ENCODE results near the gene NXPH1.
"Not testable (repeated sequence)": the region's sequence is repeated elsewhere in the genome, so short reads cannot be mapped to it uniquely, and the experiment has no call there.

The NXPH1 gene

DNA sequence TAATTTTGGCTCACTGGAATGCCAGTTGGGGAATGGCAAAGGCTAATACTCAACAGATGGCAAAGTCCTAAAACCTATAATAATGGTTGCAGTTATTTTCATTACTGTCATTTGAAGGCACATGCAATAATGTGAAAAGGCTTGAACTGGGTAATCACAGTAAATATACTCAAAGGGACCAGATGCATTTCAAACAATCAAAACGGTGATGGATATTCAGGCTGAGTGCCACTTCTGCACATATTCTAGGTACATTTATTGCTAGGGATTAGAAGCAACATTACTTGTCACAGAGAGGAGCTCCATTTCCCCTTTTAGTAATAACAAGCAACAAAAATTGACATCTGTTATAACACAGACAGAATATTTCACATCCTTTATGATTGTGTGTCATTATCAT is 171.8 kb downstream of the NXPH1 start:
- DNase-seq: peak; percentile 29

DNA sequence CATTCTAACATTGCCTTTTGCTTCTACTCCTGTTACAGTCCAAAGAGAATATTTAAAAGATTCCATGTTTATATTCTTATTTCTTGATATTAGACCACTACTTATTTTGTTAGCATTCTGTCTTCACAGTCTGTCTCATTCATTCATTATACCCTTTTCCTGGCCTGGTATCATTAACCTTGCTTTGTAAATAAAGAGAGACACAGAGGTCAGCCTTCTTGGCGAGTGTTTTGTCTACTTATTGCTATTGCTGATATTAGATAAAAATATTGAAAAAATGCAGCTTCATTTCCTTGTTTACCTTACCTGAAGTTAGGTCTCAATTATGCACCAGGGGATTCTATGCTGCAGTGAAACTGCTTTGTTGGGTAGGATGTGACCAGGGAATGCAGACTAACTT is 179.2 kb downstream of the NXPH1 start:
- no peak for DNase-seq

DNA sequence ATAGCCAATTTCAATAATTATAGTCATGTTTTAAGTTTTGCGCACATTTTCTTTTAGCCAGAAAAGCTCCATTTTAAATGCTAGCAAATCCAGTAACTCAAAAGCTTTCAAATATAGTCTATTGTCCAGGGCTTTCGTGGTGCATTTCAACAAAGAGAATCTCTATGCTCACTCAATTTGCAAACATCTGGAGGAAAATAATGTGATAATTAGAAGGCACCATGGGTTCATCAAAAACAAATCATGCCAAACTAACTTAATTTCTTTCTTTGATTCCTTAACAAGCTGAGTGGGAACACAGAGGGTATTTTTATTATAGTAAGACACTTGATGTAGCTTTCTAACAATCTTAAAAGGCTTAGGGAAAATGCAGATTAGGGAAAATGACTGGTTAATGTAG is 179.8 kb downstream of the NXPH1 start:
- no peak for DNase-seq

DNA sequence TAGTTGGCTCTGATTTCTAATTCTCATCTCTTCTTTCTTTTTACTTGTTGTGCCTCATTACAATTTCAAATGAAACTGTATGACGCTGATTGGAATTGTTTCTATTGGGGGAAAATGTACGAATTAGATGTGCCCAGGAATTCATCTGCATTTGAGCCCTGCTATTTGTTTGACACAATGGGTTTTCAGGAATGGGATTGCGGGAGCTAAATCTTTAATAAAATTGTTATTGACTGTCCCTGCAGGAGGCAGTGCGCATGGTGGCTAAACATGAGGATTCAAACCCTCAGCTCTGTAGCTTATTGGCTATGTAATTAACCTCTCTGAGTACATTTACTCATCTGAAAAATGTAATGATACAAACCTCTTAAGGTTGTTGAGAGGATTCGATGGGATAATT is 181.6 kb downstream of the NXPH1 start:
- DNase-seq: no peak

DNA sequence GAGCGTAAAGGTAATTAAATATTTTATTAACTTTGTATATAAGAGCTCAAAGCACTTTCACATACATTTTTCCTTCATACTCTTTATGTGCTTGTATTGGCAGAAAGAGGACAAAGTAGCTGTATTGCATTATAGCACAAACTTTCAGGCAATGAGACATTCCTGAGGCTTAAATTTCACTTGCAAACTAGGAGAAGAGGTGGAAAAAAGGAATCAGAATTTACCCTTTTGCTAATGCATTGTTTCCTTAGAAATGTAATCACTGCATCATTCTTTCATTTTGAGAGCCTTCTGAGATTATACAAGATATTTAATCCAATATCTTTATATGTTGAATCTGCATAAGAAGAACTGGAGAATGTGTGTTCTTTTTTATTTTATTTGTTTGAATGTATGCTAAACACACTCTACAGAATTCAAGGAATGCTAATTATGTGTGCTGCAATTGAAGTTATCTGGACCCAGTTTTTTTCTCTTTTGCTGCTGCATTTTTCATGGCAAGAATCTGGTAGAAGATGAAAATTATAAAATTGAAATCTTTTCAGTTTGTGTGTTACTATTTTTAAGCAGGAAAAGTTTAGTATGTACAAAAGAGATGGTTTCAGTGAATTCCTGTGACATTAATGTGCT is 185.1 kb downstream of the NXPH1 start:
- DNase-seq: no peak

DNA sequence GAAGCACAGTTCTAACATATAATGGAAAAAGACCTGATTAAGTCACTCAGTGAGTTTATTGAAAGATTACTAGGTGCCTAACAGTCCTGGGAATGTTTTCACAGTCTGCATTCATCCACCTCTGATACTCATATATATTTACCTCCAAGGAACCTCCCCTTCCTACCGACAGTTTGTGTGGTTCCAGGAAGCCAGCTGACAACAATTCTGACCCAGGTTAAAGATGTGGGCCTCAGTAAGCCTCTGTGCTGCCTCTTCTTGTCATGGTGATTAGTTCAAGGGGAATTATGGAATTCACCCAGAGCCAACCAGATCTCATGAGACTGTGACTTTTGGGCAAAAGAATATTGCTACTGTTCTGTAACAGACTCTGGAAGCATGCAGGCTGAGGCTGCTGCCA is 186.8 kb downstream of the NXPH1 start:
- no peak for DNase-seq

DNA sequence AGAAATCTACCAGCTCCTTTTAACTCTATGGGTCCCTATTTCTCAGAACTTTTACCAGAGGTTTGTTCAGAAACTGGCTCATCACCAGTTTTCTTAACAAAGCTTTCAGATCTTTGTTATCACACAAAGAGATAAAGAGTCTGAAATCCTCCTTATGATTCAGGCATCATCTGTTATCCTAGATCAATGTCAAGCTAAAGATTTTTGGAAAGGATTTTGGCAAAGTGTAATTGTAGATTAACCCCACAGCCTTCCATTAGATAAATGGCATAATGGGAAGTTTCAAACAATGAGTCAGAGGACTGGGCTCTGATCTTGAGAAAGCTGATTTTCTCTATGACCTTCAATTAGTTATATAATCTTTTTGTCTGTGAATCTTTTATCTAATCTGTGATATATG is 192.2 kb downstream of the NXPH1 start:
- no peak for DNase-seq

DNA sequence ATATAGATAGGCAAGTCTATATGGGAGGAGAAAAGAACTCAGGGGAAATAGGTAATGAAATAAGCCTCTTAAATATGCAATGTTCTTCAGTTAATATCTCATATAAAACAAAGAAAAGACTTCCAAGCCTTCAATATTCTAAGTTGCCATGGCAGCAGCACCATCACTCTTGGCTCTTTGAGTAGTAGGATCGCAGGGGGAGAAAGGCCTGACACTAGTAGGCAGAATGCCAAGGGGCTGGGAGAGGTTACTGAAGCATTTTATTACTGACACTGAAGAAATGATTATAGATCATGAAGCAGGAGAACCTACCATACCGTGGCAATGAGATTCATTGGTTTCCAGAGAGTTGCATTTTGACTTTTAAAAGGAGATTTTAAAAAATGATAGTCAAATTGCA is 193.9 kb downstream of the NXPH1 start:
- peak; percentile 4 for DNase-seq

DNA sequence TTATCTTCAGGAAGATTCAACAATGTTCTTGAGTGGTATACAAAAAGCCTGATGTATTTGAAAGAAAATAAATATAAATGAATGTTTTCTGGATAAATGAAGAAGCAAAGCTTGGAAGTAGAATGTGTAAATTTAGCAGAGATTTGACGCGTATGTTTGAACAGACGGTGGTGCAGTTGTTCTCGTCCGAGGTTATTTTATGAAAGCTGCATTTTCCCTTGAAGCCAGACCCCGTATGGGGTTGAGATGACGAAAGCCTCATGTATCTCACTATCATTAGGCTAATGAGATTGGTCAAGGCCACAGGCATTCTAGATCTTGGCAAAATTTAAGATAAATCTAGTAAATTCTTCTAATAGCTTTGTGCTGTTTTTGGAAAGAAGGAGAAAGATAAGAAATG is 195.2 kb downstream of the NXPH1 start:
- DNase-seq: no peak

DNA sequence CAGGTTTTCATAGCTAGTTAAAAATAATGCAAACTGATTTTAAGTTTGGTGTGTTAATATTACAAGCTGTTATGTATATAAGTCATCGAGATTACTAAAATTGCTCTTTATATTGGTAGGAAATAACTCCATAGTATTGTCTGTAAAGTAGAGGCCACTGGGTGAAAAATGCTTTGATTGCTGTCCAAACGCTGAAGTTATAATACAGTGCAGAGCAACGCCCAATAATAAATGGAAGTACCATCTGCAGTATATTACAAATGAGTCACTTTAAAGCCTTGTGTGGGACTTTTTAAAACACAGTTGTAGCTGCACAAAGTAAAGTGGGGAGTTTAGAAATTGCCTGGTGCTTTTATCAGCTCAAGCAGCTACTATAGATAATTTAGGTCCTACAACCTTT is 196.1 kb downstream of the NXPH1 start:
- DNase-seq: no peak

DNA sequence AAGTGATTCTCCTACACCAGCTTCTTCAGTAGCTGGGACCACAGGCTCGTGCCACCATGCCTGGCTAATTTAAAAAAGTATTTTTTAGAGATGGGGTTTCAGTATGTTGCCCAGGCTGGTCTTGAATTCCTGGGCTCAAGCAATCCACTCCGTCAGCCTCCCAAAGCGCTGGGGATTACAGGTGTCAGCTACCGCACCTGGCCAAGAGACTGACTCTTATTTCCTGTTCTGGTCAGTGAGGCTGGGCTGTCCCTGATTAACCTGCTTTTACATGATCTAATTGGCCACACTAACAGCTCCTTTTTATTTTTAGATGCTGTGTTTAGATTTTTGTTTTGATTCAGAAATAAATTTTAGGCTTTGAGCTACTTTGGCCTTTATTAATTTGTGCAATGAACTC is 203.9 kb downstream of the NXPH1 start:
- peak; percentile 38 for DNase-seq

DNA sequence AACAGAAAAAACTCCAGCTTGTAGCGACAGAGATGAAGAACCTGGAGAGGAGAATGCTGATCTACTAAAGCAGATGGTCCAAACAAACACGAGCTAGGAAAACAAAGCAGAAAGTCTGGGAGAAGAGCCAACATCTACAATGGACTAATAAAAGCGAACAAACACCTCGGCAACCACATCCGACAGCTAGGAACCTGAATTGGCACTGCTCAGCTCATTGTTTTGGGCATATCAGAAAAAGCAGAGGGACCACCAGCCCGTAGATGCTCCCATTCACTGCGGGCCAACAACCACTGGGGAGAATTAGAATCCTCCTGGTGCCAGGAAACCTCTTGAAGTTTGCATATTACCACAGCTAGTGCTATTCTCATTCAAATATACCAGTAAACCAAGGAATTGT is 204.7 kb downstream of the NXPH1 start:
- DNase-seq: peak; percentile 99

DNA sequence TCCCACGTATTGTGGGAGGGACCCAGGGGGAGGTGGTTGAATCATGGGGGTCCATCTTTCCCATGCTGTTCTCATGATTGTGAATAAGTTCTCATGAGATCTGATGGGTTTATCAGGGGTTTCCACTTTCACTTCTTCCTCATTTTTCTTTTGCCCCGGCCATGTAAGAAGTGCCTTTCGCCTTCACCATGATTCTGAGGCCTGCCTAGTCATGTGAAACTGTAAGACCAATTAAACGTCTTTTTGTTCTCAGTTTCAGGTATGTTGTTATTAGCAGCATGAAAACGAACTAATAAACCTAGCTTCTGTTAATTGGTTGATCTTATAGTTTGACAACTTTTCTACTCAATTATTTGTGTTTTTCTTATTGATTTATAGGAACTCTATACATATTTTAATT is 206.3 kb downstream of the NXPH1 start:
- no peak for DNase-seq

DNA sequence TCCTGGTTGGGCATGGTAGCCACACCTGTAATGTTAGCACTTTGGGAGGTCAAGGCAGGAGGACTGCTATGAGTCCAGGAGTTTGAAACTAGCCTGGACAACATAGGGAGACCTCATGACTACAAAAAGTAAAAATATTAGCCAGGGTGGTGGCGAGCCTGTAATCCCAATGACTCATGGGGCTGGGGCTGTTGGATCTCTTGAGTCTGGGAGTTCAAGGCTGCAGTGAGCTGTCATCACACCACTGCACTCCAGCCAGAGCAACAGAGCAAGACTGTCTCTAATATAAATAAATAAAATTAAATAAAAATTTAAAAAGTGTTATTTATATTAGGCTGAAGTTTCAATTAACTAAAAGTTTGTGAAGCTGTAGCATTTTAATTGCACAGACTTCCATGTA is 207.3 kb downstream of the NXPH1 start:
- no peak for DNase-seq

DNA sequence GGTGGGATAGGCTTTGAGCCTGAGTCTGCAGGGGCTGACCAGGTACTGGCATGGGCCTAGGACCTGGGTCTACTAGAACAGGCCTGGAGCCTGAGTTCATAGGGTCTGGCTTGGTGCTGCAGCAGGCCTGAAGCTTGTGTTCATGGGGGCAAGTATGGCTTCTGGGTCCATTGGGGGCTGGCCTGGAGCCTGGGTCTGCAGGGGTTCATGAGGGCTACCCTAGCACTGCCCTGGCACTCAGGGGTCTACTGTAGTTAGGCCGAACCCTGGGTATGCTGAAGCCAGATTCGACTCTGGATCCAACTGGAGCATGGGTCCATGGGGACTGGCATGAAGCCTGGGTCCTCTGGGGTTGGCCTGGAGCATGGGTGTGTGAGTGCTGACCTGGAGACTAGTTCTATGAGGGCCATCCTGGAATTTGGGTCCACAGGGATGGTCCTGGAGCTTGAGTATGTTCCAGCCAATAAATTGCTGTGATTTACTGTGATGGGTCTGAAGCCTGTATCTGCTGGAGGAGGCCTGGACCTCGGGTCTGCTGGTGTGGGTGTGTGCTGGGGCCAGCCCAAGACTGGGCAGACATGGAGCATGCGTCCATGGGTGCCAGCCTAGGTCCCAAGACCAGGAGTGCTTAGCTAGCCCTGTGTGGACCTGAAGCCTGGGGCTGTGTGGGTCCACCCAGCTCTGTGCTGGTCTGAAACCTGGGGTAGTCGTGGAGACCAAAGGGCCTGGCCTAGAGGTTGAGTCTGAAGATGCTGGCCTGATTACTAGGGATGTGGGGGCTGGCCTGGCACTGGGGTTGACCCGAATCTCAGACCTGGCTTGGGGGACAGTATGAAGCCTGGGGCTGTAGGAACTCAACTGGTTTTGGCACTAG is 235.5 kb downstream of the NXPH1 start:
- DNase-seq: no peak

DNA sequence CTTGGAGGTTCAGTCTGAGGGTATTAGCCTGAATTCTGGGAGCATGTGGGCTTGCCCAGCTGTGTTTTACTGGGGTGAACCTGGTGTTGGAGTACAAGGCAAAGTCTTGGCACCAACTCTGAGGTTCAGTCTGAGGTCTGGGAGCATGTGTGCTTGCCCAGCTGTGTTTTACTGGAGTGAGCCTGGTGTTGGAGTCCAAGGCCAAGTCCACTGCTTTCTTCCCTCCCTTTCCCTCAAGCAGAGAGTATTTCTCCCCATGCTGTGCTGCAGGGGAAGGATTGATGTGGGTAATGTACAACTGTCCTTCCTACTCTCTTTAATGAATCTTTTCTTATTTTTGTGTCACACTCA is 236.1 kb downstream of the NXPH1 start:
- no peak for DNase-seq

DNA sequence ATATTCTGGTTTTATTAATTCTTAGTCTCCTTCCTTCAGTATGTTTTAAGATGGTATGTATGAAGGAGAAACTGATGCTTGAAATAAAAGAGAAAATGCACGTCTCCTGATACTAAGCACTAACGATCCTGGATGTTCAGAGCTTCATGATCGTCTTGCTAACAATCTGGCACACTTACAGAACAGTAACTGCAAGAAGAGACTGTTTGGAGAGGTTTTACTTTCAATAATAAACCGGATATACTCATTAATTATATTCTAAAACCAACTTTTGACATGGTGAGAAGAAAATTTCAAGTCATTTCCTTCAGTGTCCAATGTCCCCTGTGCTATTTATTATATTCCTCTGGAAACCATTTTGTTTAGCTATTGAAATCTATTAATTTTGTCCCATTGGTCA is 251.0 kb downstream of the NXPH1 start:
- DNase-seq: no peak

DNA sequence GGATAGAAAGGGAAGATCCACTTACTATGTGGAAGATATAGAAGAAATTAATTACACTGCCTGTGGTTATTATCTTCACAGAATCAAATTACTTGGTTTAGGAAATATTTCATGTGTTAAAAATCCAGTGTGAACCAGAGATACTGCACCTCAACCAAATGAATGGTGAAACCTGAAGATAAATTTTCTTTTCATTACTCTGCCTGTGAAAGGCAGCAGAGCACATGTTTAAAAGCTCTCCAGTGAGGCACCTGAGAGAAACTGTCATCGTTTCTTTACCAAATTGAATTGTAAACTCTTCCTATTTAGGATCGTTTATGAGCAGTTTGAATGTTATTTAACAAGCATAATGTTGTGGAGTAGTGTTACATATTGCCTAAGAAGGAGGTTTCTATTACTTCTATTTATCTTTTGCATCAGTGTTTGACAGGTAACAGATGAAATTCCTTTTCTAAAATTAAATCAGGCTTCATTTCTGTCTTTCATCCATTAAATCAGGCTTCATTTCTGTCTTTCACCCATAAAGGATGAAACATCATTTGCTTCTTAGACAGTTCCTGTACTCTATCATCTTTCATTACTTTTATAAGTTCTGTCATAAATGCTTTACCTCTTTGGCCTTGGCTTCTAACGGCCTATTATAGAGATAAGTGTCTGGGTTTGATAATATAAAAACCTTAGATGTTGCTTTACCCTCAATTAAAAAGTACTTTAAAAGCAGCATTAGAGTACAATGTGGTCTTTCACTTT is 266.6 kb downstream of the NXPH1 start:
- DNase-seq: no peak

DNA sequence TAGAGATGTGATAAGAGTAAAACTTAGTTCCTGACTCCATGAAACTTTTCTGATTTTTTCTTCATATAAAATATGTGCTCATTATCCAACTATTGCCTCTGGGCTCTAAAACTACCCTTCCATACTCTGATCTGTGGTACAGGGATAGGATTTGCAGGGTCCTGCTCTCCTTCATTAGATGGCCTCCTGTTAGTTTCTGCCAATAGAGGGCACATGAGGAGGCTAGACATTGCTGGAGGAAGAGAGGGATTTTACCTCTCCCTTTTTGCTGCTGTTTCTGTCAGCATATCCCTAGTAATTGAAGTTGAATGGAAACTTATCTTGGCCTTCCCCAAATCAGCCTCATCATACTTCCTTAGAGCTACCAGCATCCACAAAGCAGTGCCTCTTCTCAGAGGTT is 269.4 kb downstream of the NXPH1 start:
- DNase-seq: no peak

DNA sequence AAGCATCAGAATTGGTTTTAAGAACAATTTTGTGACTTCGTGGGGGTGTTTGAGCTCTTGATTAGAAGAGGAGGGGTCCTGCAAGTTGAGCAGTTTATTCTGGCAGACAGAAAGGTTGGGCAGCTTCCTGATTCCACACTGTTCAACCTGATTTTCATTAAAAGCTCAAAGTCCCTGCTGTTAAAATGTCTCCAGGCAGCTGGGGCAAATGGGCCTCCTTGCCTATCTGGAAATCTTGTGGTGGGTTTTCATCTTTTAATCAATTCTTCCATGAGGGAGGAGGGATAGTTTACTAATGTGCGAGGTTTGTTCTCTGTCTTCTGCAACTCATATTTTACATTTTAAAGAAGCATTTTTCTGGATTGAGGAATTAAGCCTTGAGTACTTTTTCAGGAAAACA is 276.7 kb downstream of the NXPH1 start:
- DNase-seq: no peak

DNA sequence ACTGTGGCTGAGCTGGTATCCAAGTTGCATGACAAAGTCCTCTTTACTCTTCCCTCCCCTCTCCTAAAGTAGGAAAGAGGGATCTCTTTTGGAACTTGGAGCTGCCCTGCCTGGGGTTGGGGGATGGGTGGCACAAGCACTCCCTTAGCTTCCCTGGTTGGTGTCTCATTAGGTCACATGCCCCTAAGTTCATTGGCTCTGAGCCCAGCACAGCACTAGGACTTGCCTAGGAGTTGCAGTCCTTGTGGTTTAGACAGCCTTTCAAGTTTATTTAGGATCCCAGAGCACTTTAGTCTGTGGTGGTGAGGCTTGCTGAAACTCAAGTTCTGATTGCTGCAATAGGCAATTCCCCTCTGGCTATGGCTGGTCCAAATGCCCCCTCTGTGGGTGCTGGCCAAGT is 281.4 kb downstream of the NXPH1 start:
- DNase-seq: no peak

DNA sequence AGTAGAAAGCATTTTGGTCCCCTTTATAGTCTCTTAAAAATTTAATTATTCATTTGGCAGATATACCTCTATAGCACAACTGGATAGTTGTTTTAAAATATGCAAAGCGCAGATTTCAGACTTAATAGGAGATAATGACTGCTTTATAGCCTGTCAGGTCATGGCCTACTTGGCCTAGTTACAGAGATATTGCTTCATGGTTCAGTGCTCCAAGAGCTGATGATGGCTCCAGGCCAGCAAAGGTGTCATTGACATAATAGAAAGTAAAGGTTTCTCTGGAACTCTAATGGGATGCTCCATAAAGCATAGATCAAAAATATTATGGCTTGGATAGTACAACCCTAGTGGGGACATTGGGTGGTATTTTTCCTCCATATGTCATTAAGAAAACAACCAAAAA is 285.7 kb downstream of the NXPH1 start:
- no peak for DNase-seq

DNA sequence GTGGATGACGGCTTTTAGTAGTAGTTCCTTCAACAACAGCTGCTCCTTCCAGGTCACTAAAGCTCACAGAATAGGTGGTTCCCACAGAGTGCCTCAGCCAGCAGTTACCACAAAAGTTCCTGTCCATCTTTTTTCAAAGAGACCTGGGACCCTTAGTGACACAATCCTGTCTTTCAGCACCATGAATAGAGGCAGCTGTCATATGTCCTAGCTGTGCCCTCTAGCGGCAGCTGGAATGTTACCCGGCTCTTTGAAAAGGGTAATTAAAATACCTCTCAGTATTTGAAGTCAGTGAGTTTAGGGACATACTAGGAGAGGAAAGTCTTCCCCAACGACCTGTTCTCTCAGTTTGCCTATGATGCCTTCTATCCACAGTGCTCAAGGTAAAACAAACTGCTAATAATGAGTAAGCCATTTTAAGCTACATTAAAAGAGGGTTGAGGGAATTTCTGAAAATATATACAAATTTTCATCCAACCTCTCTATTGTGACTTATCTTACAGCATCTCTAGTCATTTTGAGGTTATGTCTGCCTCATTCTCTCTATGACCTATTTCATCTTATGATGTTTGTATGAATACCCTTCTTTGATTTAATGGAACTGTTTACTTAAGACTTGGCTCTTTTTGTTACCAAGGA is 290.8 kb downstream of the NXPH1 start:
- DNase-seq: peak; percentile 71

DNA sequence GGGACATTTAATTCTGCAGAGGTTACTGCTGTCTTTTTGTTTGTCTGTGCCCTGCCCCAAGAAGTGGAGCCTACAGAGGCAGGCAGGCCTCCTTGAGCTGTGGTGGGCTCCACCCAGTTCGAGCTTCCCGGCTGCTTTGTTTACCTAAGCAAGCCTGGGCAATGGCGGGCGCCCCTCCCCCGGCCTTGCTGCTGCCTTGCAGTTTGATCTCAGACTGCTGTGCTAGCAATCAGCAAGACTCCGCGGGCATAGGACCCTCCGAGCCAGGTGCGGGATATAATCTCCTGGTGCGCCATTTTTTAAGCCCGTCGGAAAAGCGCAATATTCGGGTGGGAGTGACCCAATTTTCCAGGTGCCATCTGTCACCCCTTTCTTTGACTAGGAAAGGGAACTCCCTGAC is 298.3 kb downstream of the NXPH1 start:
- DNase-seq: not testable (repeated sequence)

All from NCI-H2081 treated with DMSO at 0.1 percent for 48 hours (cell line).